Naive B cell (primary cell): Measurements from ENCODE around the gene HOXA10. TPM values are rescaled to one million over a fixed set of nuclear protein-coding genes. Genes with fewer than 3 reads are reported as not detected.

Source experiments
- ATAC-seq, 2 donors: fragments of 150-1000 bp; cut with Tn5 transposase; 2 replicates each; pipeline ENCODE4 v1.10.0; 2021; ENCODE audit warnings: low read depth in 2 of 2, mild to moderate bottlenecking in 2 of 2, moderate library complexity in 2 of 2
- DNase-seq: peaks from one replicate; pipeline ENCODE4 v3.0.0; 2022
- H3K27ac Mint-ChIP-seq, 6 donors: one replicate each; pipeline ENCODE4 v1.8.0; 2020 to 2022; ENCODE audit warnings: mild to moderate bottlenecking in 6 of 6, mixed read lengths in 6 of 6, moderate library complexity in 5 of 6, inconsistent platforms in 2 of 6
- H3K27me3 Mint-ChIP-seq, 3 donors: one replicate each; pipeline ENCODE4 v1.8.0; 2021 to 2022; ENCODE audit warnings: mixed read lengths in 3 of 3, mild to moderate bottlenecking in 1 of 3
- H3K36me3 Mint-ChIP-seq, 2 donors: one replicate each; pipeline ENCODE4 v1.8.0; 2020 to 2022; ENCODE audit warnings: mixed read lengths in 2 of 2, inconsistent platforms in 1 of 2, mild to moderate bottlenecking in 1 of 2
- H3K4me1 Mint-ChIP-seq, 3 donors: one replicate each; pipeline ENCODE4 v1.8.0; 2020 to 2022; ENCODE audit warnings: mixed read lengths in 3 of 3, inconsistent platforms in 1 of 3, mild to moderate bottlenecking in 1 of 3, moderate library complexity in 1 of 3
- H3K4me3 Mint-ChIP-seq, 8 donors: one replicate each; pipeline ENCODE4 v1.8.0; 2020 to 2022; ENCODE audit warnings: mild to moderate bottlenecking in 8 of 8, mixed read lengths in 8 of 8, moderate library complexity in 8 of 8, inconsistent platforms in 2 of 8
- H3K9me3 Mint-ChIP-seq, 7 donors: one replicate each; pipeline ENCODE4 v1.8.0; 2020 to 2022; ENCODE audit warnings: mixed read lengths in 7 of 7, mild to moderate bottlenecking in 5 of 7, inconsistent platforms in 2 of 7, moderate library complexity in 1 of 7
- polyA plus RNA-seq, 6 donors: library from polyadenylated mRNA; unstranded; fragments of 300-500 nt; fragmentation: Illumina TruSeq; gene quantifications; one replicate each; pipeline ENCODE4 v1.2.3, GENCODE V29; 2021; ENCODE audit warnings: low read depth in 6 of 6

The HOXA10 gene
- polyA plus RNA-seq, 6 donors from 2014 or later = not detected

DNA sequence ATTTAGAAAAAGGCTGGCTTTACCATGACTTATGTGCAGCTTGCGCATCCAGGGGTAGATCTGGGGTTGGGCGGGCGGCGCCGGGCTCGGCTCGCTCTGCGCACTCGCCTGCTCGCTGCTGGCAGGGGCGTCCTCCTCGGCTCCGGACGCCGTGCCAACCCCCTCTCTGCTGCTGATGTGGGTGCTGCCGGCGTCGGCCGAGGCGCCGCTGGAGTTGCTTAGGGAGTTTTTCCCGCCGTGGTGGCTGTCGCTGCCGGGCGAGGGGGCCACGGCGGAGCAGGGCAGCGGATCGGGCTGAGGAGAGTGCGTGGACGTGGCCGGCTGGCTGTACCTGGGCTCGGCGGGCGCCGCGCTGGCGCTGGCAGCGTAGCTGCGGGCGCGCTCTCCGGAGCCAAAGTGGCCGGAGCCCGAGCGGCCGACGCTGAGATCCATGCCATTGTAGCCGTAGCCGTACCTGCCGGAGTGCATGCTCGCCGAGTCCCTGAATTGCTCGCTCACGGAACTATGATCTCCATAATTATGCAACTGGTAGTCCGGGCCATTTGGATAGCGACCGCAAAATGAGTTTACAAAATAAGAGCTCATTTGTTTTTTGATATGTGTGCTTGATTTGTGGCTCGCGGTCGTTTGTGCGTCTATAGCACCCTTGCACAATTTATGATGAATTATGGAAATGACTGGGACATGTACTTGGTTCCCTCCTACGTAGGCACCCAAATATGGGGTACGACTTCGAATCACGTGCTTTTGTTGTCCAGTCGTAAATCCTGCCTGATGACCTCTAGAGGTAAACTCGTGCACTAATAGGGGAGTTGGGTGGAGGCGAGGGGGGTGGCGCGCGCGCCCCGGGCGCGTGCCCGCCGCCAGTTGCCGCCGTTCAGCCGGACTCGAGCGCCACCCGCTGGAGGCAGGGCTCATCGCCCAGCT is 30.8 kb downstream of the HOXA10 start, which contains the start of gene HOXA5:
Gene HOXA5 (minus strand): TSS at position 659 of the 927 bp plus-strand sequence. CDS start 74 bp downstream, at position 585.
- Mint-ChIP-seq H3K9me3 (peaks cover 0 to 7% (median 2%) of the 10 kb centered on the region in 7 donors), H3K4me3 (peak within 1 kb of the TSS; percentile 33 to 78 (median 58)), H3K36me3 (peaks cover 0 to 13% of the 10 kb centered on the region in 2 donors), H3K27me3 (peaks cover 53 to 80% (median 63%) of the 10 kb centered on the region in 3 donors), H3K27ac (peak within 1 kb of the TSS in 4 of 6 donors; percentile 28 to 91 (median 75)), H3K4me1 (peaks cover 12 to 19% (median 15%) of the 10 kb centered on the region in 3 donors)
- DNase-seq = no peak
- peak in 1 of 2 donors; percentile 66 for ATAC-seq

DNA sequence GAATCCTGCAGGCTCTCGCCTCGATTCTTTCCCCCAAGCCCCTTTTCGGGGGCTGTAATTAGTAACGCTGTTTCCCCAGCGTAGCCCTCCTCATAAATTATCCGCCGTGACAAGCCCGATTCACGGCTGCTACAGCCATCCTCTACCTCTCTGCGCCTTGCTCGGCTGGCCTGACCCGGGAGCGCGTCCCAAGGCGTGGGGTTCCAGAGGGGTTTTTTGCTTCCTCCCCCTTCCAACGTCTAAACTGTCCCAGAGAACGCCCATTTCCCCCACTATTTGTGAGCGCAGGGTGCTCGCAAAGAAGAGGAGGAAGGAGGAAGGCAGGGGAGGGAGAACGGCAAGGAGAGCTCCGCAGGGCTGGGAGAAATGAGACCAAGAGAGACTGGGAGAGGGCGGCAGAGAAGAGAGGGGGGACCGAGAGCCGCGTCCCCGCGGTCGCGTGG is 31.5 kb downstream of the HOXA10 start:
- Mint-ChIP-seq H3K27ac (peak overlapping the region in 4 of 6 donors; percentile 28 to 91 (median 64)), H3K4me3 (peak overlapping the region; percentile 33 to 78 (median 58)), H3K36me3 (peaks cover 0 to 13% of the 10 kb centered on the region in 2 donors), H3K4me1 (peaks cover 8 to 14% (median 12%) of the 10 kb centered on the region in 3 donors), H3K27me3 (peaks cover 54 to 81% (median 65%) of the 10 kb centered on the region in 3 donors), H3K9me3 (peaks cover 0 to 7% (median 2%) of the 10 kb centered on the region in 7 donors)
- ATAC-seq (no peak), DNase-seq (no peak)

DNA sequence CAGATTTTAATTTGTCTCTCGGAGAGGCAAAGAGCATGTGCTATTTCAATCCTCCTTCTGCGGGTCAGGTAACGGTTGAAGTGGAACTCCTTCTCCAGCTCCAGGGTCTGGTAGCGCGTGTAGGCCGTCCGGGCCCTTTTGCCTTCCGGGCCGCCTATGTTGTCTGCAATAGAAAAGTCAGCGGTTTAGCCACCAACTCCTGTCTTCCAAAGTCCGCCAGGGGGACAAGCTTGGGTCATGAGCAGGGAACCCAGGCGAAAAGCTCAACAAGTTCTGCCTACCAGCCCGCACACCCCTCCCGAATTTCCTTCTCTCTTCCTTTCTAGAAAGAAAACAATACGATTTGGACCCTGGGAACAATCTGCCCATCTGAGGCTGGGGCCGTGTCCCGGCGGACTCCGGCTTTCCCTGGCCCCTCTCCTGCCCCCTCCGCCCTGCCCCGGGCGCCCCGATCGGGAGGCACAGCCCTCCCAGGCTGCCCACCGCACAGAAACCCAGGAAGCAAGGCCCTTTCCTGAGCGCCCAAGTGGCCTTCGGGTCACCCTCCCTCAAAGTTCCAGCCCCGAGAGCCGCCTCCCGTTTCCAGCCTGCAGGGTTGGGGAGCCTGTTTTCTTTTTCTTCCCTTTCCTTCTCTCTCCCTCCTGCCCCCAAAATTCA is 32.1 kb downstream of the HOXA10 start:
- Mint-ChIP-seq H3K4me1 (peaks cover 2 to 9% (median 9%) of the 10 kb centered on the region in 3 donors), H3K36me3 (peaks cover 0 to 9% of the 10 kb centered on the region in 2 donors), H3K9me3 (peaks cover 0 to 7% (median 2%) of the 10 kb centered on the region in 7 donors), H3K27me3 (peaks cover 54 to 81% (median 66%) of the 10 kb centered on the region in 3 donors), H3K27ac (no peak overlapping the region), H3K4me3 (peak overlapping the region in 2 of 8 donors; percentile 33 to 74)
- DNase-seq (no peak), ATAC-seq (no peak)

- Mint-ChIP-seq H3K4me1 (peaks cover 0 to 7% (median 7%) of the 10 kb centered on the region in 3 donors), H3K9me3 (peaks cover 0 to 6% (median 2%) of the 10 kb centered on the region in 7 donors), H3K4me3 (peak overlapping the region in 1 of 8 donors; percentile 42), H3K27me3 (peaks cover 50 to 78% (median 66%) of the 10 kb centered on the region in 3 donors), H3K27ac (no peak overlapping the region), H3K36me3 (peaks cover 0 to 2% of the 10 kb centered on the region in 2 donors)
- ATAC-seq (no peak), DNase-seq (no peak)
Observed at GRCh38 chr7:27141137-27141922, 32.8 kb downstream of the HOXA10 start.

GRCh38 chr7:27140126-27140857 is 33.8 kb downstream of the HOXA10 start:
- no peak for ATAC-seq
- peaks cover 0 to 6% (median 0%) of the 10 kb centered on the region in 7 donors for H3K9me3 Mint-ChIP-seq
- H3K27me3 Mint-ChIP-seq = peaks cover 52 to 77% (median 66%) of the 10 kb centered on the region in 3 donors

DNA sequence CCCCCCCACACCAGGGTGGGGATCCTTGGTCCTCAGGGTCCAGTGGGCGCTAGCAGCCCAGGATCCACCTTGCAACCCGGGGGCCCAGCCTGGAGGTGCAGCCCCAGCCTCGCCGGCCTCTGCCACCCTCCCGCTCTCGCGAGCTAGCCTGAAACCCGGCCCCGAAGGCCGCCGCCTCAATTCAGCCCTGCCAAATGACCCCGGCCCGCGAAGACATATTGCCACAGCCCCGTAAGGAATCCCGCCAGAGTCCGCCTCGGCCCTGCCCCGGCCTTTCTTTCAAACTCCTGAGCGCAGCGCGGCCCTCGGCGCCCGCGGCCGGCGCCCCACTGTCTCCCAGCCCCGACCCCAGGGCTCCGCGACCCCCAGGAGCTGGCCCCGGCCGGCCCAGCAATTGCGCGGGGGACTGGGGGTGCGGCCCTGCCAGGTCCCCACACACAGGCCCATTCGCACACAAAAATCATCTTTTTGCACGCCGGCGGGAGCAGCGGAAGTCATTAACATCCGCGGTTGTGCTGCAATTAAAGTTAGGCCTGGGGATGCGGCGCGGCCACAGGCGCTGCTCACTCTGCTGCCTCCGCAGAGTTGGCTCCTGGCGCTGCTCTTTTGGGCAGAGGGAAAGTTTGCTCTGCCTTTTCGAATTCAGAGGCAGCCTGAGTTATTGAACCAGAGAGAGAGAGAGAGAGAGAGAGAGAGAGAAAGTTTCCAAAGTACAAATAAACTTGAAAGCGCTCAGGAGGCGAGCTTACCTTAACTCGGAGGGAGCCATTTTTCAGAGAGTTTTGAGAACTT is 34.6 kb downstream of the HOXA10 start:
- Mint-ChIP-seq H3K4me1 (peaks cover 0 to 7% (median 7%) of the 10 kb centered on the region in 3 donors), H3K36me3 (no peaks in the 10 kb centered on the region), H3K27me3 (peaks cover 59 to 77% (median 67%) of the 10 kb centered on the region in 3 donors), H3K27ac (no peak overlapping the region), H3K4me3 (no peak overlapping the region), H3K9me3 (peaks cover 0 to 4% (median 0%) of the 10 kb centered on the region in 7 donors)
- DNase-seq (no peak), ATAC-seq (no peak)

More at GRCh38 chr7:27140126-27140857, 33.8 kb downstream of the HOXA10 start:
- Mint-ChIP-seq H3K36me3 (no peaks in the 10 kb centered on the region), H3K4me3 (no peak overlapping the region), H3K27ac (no peak overlapping the region), H3K4me1 (peaks cover 0 to 7% (median 7%) of the 10 kb centered on the region in 3 donors)
- DNase-seq = no peak

GRCh38 chr7:27138985-27139333 is 35.2 kb downstream of the HOXA10 start:
- Mint-ChIP-seq H3K27ac (no peak overlapping the region), H3K4me1 (peaks cover 0 to 7% (median 7%) of the 10 kb centered on the region in 3 donors), H3K36me3 (no peaks in the 10 kb centered on the region), H3K4me3 (no peak overlapping the region), H3K9me3 (peaks cover 0 to 4% (median 0%) of the 10 kb centered on the region in 7 donors), H3K27me3 (peaks cover 58 to 78% (median 73%) of the 10 kb centered on the region in 3 donors)
- DNase-seq = no peak
- no peak for ATAC-seq

DNA sequence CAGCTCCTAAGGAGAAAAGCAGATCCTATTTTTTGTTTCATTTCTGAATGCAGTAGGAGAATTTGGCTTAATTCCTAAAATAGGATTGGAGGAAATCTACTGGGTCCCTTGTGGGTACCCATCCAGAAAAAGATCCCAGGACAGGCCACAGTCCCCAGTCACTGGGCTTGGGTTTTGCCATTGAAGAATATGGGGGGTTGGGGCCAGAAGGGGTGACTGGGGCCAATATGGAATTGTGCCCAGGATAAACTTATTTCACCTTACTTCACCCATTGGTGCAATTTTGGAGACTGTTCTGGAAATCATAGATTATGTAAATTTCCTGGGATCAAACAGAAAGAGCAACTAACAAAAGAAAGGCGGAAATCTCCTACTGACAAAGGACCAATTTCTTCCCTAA is 35.6 kb downstream of the HOXA10 start:
- DNase-seq (no peak), ATAC-seq (no peak)
- peaks cover 0 to 7% (median 7%) of the 10 kb centered on the region in 3 donors for H3K4me1 Mint-ChIP-seq
- H3K27me3 Mint-ChIP-seq = peaks cover 59 to 83% (median 78%) of the 10 kb centered on the region in 3 donors
- no peaks in the 10 kb centered on the region for H3K36me3 Mint-ChIP-seq
- peak overlapping the region in 1 of 8 donors; percentile 70 for H3K4me3 Mint-ChIP-seq
- H3K9me3 Mint-ChIP-seq = peaks cover 0 to 4% (median 0%) of the 10 kb centered on the region in 7 donors
- H3K27ac Mint-ChIP-seq = no peak overlapping the region

DNA sequence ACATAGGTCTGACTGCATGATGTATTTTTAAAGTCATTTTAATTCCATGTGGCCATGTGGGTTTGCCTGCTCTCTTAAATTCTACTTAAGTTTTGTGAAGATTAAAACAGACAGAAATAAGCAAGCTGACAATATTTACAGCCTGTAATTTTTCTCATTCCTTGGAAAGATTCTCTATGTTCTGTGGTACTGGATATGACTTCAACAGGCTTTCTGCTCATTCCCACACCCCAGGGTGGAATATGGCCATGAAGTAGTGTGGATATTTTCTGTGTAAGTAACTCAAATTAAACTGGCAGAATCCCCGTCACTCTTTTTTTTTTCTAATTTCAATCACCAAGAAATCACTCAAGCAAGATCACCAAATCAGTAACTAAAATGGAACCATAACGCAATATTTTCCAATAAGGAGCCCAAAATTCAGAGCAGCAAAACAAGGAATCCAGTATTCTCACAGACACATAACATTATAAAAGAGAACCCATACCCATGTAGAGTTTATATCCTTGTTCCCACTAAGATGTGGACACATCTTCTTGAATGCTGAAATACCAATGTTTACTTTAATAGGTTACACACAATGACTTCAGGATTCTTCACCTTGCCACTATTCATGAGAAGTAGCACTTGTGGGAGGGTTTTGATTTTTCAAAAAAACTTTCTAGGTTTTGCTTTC is 36.3 kb downstream of the HOXA10 start:
- no peak overlapping the region for H3K27ac Mint-ChIP-seq
- H3K27me3 Mint-ChIP-seq = peaks cover 62 to 87% (median 81%) of the 10 kb centered on the region in 3 donors
- no peak overlapping the region for H3K4me3 Mint-ChIP-seq

GRCh38 chr7:27134392-27134791 is 39.7 kb downstream of the HOXA10 start:
- peaks cover 47 to 77% (median 72%) of the 10 kb centered on the region in 3 donors for H3K27me3 Mint-ChIP-seq
- H3K36me3 Mint-ChIP-seq = no peaks in the 10 kb centered on the region
- H3K9me3 Mint-ChIP-seq = no peaks in the 10 kb centered on the region
- H3K27ac Mint-ChIP-seq = no peak overlapping the region
- no peak for DNase-seq
- no peak for ATAC-seq
- H3K4me3 Mint-ChIP-seq = no peak overlapping the region
- no peaks in the 10 kb centered on the region for H3K4me1 Mint-ChIP-seq

More for the DNA sequence above, 36.3 kb downstream of the HOXA10 start:
- Mint-ChIP-seq H3K4me1 (peaks cover 0 to 5% (median 4%) of the 10 kb centered on the region in 3 donors), H3K36me3 (no peaks in the 10 kb centered on the region), H3K9me3 (peaks cover 0 to 4% (median 0%) of the 10 kb centered on the region in 7 donors)
- ATAC-seq = no peak
- DNase-seq = no peak
